ENCODE results near the gene NLGN4Y.

- TF ChIP-seq CTCF (IDR thresholded peaks at IDR 0.05): no peak
- TF ChIP-seq RFX5 (IDR thresholded peaks at IDR 0.05; ENCODE audit: low read length): no peak
- no peak for TF ChIP-seq POLR2AphosphoS5 (IDR thresholded peaks at IDR 0.05; ENCODE audit: low read depth, low read length)
- TF ChIP-seq MAX (IDR thresholded peaks at IDR 0.05; ENCODE audit: low read depth): no peak
- TF ChIP-seq TAF1 (IDR thresholded peaks at IDR 0.05; ENCODE audit: borderline replicate concordance, low read depth, low read length): no peak
- TF ChIP-seq YY1 (IDR thresholded peaks at IDR 0.05; ENCODE audit: low read depth): no peak
- TF ChIP-seq MEF2A (IDR thresholded peaks at IDR 0.05; ENCODE audit: borderline replicate concordance, low read depth): no peak
- no peak for TF ChIP-seq REST (IDR thresholded peaks at IDR 0.05; ENCODE audit: low read depth, low read length)
- no peak for TF ChIP-seq NRF1 (IDR thresholded peaks at IDR 0.05; ENCODE audit: low read depth, low read length)
- no peak for TF ChIP-seq EZH2phosphoT487 (IDR thresholded peaks at IDR 0.05; ENCODE audit: borderline replicate concordance, low read depth)
- TF ChIP-seq EP300 (IDR thresholded peaks at IDR 0.05; ENCODE audit: borderline replicate concordance in 1 of 2, low read depth in 1 of 2, low read length in 1 of 2): no peak
- TF ChIP-seq FOSL2 (IDR thresholded peaks at IDR 0.05; ENCODE audit: borderline replicate concordance, low read depth): no peak
- TF ChIP-seq CHD2 (IDR thresholded peaks at IDR 0.05; ENCODE audit: low read length, partially characterized antibody): no peak
- TF ChIP-seq USF2 (IDR thresholded peaks at IDR 0.05; ENCODE audit: borderline replicate concordance, low read depth, low read length): no peak
Observed at GRCh38 chrY:14763600-14763999, 239.3 kb downstream of the NLGN4Y start.
